Embryonic facial prominence (tissue), 1 donor: ENCODE results near the gene BCAS3.
"Not testable (repeated sequence)": the region's sequence is repeated elsewhere in the genome, so short reads cannot be mapped to it uniquely, and the experiment has no call there.

Experiments
- DNase-seq: peaks from one replicate; pipeline ENCODE4 v3.0.0-alpha.2; 2016; ENCODE audit errors: extremely low spot score

Gene BCAS3

DNA sequence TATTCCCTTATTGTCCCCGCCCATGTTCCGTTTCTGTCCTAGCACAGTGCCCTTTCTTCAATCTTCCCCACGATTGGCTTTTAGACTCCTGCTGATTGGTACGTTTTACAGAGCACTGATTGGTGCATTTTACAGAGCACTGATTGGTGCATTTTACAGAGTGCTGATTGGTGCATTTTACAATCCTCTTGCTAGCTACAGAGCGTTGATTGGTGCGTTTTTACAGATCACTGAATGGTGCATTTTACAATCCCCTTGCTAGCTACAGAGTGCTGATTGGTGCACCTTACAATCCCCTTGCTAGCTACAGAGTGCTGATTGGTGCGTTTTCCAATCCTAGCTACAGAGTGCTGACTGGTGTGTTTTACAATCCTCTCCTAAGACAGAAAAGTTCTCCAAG lies 3.0 kb upstream of the BCAS3 start:
- not testable (repeated sequence) for DNase-seq

DNA sequence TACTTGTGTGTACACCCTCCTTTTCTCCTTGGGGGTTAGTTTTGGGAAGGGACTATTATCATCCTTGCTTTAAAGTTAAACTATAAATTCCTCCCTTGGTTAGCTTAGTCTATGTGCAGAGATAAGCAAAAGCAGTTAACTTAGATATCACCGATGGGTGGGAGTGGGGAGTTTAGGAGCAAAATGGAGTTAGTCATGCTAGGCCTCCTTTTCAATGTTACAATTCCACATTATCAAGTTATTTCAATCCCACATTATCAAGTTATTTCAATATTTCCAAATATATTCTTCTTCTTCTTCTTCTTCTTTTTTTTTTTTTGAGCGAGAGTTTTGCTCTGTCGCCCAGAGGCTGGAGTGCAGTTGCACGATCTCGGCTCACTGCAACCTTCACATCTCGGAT lies 1.7 kb upstream of the BCAS3 start:
- no peak for DNase-seq

DNA sequence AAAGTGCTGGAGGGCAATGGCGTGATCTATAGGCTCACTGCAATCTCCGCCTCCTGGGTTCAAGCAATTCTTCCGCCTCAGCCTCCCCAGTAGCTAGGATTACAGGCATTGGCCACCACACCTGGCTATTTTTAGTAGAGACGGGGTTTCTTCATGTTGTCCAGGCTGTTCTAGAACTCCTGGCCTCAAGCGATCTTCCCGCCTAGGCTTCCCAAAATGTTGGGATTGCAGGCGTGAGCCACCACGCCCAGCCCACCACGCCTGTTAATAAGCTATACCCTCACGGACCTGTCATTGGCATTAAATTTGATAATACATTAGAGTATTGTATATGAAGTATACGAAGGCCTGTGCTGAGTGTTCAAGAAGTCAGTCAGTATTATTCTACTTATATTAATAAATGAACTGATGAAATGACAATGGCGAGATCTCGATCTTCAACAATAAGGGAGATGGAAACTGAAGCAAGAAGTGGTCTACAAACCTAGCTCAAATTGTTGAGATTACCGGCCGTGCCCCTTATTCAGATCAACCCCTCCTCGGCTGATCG lies 818 bp upstream of the BCAS3 start:
- no peak for DNase-seq

DNA sequence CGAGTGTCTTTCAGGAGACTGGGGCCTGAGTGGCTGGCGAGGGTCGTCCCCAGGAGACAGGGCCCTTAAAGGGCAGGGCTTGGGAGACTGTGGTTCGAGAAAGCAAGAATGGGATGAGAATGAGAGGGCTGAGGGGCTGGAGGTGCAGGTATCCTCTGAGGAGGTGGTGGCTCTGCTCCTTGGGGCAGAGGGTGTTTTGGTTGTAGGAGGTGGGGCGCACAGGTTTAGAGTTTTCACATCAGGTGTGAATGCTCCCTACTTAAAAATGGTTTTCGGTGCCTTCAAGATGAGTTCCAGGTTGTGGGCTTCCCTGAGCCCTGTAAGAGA lies 430 bp downstream of the BCAS3 start:
- DNase-seq = no peak

DNA sequence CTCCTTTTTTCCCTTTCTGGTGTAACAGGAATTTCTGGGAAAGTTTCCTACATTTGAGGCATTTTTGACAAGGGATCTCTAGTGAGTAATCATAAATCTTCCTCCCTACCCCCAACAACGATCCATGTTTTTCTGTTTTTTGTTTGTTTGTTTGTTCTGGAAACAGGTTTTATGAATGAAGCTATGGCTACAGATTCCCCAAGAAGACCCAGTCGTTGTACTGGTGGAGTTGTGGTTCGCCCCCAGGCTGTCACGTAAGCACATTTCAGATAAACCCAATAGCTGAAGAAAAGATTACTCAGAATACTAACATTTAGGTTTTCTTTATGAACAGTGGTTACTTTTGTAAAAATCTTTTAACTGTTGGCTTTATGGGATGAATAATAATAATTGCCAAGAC lies 1.6 kb downstream of the BCAS3 start:
- no peak for DNase-seq

DNA sequence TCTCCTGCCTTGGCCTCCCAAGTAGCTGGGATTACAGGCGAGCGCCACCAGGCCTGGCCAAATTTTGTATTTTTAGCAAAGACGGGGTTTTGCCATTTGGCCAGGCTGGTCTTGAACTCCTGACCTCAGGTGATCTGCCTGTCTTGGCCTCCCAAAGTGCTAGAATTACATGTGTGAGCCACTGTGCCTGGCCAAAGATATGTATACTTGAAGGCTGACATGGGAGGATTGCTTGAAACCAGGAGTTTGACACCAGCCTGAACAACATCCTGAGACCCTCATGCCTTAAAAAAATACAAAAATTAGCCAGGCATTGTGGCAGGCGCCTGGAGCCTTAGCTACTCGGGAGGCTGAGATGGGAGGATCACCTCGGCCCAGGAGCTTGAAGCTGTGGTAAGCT lies 3.1 kb downstream of the BCAS3 start:
- no peak for DNase-seq

DNA sequence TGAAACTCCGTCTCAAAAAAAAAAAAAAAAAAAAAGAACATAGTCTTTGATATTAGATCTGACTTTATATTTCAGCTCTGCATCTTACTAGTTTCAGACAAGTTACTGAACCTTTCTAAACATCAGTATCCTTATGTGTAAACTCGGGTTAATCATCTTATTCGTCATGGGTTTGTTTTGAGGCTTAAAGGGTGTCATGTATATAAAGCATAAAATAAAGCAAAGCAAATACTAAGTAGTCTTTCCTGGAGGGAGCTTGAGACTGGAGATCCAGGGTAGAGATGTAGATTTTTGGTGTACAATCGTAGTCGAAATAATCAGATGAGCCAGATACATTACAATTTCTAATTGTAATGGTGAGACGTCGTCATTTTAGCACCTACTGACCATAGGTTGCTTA lies 7.8 kb downstream of the BCAS3 start:
- DNase-seq = no peak

DNA sequence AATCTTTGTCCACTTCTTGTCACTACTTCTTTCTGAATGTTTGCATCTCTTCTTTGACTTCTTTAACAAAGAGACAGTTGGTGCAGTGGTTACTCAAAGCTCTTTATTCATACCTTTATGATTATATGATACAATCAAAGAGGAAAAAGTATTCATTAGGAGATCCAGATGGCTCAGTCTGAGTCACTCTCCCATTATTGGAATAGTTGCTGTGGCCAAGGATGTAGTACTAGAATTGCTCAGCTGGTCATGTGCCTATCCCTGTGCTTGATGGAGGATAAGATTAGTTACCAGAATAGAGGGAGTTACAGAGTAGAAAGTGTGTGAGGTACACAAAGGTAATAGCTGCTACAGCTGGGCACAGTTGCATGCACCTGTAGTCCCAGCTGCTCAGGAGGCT lies 18.3 kb downstream of the BCAS3 start:
- DNase-seq = no peak

DNA sequence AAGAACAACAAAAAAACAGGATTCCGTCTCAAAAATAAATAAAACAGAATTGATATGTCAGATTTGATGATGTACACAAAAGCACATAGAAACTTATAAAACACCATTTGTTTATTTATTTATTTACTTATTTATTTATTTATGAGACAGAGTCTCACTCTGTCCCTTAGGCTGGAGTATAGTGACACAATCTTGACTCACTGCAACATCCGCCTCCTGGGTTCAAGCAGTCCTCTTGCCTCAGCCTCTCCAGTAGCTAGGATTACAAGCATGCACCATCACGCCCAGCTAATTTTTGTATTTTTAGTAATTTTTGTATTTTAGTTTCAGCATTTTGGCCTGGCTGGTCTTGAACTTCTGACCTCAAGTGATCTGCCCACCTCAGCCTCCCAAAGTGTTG lies 21.4 kb downstream of the BCAS3 start:
- DNase-seq = no peak

DNA sequence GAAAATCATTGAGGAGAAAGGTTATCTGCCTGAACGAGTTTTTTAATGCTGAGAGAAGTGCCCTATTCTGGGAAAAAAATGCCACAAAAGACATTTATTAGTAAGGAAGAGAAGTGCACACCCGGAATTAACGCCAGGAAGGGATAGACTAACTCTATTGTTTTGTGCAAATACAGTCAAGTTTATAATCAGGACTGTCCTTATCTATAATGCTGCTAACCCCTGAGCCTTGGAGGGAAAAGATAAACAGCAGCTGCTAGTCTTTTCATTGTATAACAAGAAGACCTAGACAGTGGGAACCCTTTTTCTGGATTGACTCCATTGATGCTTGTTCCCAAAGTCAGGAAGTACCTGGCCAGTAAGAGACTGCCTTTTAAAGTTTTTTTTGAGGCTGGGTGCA lies 26.5 kb downstream of the BCAS3 start:
- DNase-seq = no peak

DNA sequence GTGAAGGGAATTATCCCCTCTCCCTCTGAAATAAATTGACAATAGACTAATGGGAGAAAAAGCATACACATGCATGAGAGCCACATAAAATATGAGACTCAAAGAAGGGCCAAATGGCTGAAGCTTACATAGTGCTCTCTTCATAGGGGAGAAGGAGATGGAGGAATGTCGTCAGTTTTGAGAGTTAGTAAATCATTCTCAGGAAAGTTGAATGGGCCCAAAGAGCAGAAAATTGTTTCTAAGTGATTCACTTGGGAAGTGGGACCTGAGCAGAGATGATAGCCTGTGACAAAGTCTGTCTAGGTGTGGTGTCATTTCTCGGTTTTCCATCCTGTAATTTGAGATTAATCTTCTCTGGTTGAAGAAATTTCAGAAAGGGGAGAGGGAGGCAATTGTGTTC lies 35.0 kb downstream of the BCAS3 start:
- DNase-seq = no peak

DNA sequence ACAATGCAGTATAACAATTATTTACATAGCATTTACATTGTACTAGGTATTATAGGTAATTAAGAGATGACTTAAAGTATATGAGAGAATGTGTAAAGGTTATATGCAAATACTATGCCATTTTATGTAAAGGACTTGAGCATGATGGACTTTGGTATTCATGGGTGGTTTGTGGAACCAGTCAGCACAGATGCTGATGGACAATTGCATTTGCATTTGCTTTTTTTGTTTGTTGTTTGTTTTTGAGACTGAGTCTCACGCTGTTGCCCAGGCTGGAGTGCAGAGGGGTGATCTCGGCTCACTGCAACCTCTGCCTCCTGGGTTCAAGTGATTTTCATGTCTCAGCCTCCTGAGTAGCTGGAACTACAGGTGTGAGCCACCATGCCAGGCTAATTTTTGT lies 36.0 kb downstream of the BCAS3 start:
- DNase-seq = no peak

DNA sequence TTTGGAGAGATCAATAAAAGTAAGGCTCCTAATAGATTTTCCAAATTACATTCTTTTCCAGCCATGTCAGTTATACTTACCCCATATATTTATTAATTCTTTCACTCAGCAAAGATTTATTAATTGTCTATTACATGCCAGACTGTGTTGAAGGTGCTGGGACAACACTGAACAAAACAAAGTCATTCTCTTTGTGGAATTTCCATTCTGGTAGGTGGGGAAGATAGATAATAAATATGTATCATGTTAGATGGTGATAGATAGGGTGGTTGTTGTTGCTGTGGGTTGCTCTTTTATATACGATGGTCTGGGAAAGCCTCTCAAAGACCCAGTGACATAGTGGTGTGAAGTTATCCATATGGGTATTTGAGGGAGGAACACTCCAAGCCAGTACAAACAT lies 39.1 kb downstream of the BCAS3 start:
- no peak for DNase-seq

DNA sequence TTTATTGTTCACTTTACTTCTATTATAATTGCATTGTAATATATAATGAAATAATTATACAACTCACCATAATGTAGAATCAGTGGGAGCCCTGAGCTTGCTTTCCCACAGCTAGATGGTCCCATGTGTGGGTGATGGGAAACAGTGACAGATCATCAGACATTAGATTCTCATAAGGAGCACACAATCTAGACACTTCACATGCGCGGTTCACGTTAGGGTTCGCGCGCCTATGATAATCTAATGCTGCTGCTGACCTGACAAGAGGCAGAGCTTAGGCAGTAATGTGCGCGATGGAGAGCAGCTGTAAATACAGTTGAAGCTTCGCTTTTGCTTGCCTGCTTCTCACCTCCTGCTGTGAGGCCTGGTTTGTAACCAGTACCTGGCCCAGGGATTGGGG lies 40.2 kb downstream of the BCAS3 start:
- DNase-seq = no peak

DNA sequence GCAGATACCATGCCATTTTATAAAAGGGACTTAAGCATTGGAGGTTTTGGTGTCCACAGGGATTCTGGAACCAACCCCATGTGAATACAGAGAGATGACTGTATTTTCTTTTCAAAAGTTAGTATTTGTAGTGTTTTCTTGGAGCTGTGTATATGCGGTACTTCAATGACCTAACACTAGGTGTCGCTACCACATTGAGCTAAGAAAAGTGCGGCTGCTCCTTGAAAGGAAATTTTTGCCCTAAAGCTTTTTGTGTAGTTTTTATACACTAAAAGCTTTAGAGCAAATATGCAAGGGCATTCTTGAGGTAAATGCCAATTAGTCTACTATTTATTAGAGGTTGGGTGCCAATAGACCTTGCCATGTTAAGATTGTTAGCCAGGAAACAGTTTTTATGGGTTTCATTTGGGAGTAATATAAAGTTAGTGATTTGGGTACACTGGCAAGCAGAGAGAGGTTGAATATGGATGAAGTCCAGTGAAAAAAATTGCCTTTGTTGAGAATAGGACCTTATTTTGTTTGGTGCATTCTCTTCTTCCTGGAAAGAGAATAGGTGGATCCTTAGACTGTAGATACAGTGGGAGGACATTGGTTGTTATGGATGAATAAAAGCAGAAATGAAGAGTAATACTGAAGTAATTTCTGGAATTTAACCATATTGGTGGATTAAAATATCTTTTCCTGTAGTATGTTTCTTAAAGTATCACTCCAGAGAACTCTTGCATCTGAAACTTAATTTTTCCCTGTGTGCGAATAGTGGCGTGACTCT lies 43.3 kb downstream of the BCAS3 start:
- DNase-seq = peak; percentile 67

DNA sequence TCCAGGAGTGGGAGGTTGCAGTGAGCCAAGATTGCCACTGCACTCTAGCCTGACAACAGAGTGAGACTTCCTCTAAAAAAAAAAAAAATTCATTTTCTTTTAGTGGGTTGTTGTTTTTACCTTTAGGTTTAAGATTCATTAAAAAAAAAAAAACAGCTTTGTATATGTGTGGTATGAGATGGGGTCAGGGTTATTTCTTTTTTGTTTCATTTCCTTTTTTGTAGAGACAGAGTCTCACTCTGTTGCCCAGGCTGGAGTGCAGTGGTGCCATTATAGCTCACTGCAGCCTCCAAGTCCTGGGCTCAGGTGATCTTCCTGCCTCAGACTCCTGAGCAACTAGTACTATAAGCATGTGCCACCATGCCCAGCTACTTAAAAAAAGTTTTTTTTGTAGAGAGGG lies 47.0 kb downstream of the BCAS3 start:
- no peak for DNase-seq

DNA sequence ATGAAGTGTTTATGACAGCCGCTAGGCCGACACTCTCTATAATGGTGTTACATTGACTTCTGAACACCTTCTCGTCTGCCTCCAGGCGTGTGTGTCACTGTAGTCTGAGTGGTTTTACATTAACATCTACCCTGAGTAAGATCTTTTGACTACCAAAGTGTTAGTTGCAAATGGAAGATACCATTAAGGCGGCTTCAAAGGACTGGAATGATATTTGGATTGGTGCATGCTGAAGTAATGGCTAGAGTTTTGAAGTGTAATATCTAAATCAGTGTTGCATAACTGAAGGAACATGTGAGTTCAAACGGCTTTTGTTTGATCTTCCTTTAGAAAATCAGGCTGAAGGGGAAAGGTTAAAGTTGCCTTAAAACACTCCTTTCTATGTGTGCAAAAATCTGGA lies 52.2 kb downstream of the BCAS3 start:
- DNase-seq = no peak

DNA sequence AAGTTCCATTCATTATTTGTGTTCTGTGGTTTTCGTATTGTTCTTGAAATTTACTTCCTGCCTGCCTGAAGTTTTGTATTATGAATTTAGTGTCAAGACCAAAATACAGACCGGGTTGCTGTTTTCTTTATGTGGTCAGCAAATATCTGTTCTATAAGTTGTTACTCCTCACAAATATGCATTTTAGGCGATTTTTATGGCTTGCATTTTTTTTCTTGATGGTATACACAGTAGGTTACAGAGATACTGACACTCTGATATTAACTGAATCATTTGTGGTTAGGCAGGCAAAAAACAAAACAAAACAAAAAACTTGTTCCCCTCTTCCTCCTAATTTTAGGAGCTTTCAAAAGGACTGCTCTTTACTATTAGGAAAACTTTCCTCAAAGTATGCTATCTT lies 52.6 kb downstream of the BCAS3 start:
- no peak for DNase-seq

DNA sequence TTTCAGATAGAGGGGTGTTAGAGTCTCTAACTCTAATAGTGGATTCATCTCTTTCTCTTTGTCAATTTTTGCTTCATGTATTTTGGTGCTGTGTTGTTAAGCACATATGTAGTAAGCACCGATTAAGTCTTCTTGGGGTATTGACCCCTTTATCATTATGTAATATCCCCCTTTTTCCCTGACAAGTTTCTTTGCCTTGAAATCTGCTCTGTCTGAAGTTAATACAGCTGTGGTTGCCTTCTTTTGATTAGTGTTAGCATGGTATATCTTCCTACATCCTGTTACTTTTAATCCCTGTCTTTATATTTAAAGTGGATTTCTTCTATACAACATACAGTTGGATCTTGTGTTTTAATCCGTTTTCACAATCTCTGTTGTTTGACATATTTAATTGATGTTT lies 60.6 kb downstream of the BCAS3 start:
- DNase-seq = no peak

DNA sequence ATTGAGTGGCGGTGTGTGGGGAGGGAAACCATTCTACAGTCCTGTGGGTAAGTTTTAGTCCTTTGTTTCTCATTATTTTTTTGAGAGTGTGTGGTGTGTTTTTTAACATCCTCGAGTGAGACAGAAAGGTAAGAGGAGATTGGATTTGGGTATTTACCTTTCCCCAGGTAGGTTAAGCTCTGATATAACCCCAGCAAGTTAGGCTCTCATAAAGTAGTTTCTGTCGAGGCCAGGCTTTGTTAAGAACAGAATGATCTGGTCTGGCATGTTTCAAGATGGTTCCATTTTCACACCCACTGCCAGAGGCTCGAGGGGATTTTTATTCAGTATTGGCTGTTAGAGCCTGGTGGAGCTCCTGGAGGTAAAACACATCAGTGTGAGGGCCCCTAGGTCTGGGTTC lies 62.9 kb downstream of the BCAS3 start:
- no peak for DNase-seq

DNA sequence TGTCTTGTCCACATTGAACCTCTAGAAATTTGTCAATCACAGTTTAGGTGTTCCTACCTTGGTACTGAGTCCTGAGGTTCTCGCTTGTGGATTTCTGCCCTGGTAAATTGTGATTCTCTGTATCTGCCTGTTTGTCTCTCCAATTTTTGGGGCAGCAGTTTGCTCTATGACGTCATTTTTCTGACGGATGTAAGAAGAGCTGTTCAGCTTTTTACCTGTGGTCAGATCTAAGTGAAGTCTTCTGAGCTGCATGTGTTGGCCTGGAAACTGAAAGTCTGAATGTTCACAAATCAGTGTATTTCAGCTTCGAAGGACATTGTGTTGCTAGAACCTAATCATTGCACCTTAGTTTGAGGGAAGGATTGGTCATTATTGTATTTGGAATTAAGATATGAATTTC lies 63.4 kb downstream of the BCAS3 start:
- no peak for DNase-seq

DNA sequence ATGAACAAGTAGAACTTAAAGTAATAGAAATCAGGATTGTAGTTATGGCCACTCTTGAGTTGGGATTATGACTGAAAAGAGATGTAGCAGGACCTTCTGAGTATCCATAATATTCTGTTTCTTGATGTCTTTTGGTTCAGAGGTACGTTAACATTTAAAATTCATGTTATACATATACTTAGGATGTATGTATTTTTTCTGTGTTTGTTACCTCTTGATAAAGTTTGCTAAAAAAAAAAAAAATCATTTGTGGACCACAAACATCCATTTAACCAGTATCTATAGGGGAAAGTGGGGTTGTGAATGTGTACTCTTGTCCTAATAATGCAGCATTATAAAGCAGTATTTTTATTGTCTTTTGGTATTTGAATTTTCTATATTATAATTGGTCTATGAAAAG lies 65.6 kb downstream of the BCAS3 start:
- no peak for DNase-seq

DNA sequence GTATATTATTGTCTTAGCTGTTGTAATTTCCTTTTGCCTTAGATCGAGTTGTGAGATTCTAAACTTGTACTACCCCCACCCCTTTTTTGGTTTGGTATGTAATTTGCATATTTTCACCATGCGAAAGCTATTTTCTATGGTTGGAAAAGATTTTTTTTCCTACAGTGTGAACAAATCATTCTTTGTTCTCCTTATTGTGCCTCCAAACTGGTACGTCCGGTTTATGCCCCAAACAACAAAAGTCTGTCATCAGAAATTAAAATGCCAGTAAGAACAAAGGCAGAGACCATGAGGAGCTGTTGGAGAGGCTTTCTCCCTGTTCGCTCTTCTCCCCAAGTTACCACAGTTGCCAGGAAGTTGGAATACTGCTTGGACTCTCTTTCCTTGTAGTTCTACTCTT lies 66.1 kb downstream of the BCAS3 start:
- peak; percentile 75 for DNase-seq

DNA sequence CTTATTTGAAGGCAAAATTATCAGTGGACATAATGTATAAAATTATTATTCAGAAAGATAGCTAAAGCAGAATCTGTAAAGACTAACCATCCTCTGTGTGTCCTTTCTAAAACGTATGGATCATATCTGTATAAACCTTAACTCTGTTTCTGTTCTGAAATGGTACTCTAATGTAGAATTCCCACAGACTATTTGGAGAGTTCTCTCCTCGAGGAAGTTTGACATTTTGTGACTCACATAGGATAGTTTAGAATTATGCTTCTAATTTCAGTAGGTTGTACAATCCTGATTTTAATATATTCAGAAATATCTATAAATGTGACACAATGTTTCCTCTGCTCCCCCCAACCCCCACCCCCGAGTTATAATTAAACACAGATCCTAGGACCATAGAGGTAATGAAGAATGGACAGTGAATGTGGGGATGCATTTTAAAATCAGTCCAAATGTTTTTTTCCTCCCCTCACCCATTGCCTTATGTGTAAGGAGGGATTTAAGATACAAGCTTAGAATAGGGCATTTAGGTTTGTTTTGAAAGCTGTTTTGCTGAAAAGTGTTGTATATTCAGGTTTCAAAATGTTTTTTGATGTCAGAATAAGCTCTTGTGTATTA lies 66.8 kb downstream of the BCAS3 start:
- no peak for DNase-seq
